GM21737 (cell line): ENCODE measurements around the gene RMI2.

Experiments used
- ATAC-seq: cut with Tn5 transposase; IDR thresholded peaks from one replicate; pipeline ENCODE4 v1.9.1; 2021; ENCODE audit warnings: mild to moderate bottlenecking, moderate library complexity; ENCODE audit not compliant: unreplicated experiment

Gene RMI2

GRCh38 chr16:11396241-11397048 is 51.2 kb downstream of the RMI2 start:
- ATAC-seq = no peak

GRCh38 chr16:11398136-11398535 is 52.9 kb downstream of the RMI2 start:
- ATAC-seq = no peak

GRCh38 chr16:11398851-11399250 is 53.6 kb downstream of the RMI2 start:
- no peak for ATAC-seq

- ATAC-seq = no peak
Measured at GRCh38 chr16:11399261-11399831, 54.1 kb downstream of the RMI2 start.

GRCh38 chr16:11400076-11400475 is 54.8 kb downstream of the RMI2 start:
- no peak for ATAC-seq
